ENCODE measurements around the gene BMF. TPM values are rescaled to one million over a fixed set of nuclear protein-coding genes. Genes with fewer than 3 reads are reported as not detected.
"Not testable (repeated sequence)": the region's sequence is repeated elsewhere in the genome, so short reads cannot be mapped to it uniquely, and the experiment has no call there.

BMF gene
- total RNA-seq, 1 donor from 2014 or later = 112 TPM

DNA sequence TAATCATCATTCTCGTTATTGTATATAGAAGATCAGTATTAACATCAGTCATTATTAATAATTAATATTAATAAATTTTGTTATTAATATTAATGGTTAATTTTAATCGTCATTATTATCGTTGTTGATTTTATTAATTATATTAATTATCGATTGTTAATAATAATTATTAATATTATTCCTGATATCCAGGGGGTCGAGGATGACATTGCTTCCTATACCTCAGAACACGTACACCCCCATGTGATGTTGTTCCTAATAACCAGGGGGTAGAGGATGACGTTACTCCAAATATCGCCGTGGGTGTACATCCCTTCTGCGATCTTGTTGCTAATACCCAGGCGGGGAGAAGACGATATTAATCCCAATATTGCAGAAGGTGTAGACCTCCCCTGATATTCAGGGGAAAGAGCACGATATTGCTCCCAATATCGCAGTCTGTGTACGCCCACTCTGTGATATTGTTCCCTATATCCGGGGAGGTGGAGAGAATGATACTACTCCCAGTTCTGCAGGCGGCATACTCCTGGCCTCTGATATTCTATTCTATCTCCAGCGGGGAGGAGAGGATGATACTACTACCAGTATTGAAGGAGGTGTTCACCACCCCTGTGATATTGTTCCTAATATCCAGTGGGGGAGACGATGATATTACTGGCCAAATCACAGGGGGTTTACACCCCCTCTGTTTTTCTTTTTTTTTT is 22.3 kb upstream of the BMF start:
- Mint-ChIP-seq H3K4me1 (ENCODE audit: unreplicated experiment) (peaks cover 6% of the 10 kb centered on the region), H3K36me3 (no peaks in the 10 kb centered on the region), H3K4me3 (no peak overlapping the region), H3K27ac (no peak overlapping the region), H3K27me3 (no peaks in the 10 kb centered on the region), H3K9me3 (no peaks in the 10 kb centered on the region)
- TF ChIP-seq, protein P1, sequence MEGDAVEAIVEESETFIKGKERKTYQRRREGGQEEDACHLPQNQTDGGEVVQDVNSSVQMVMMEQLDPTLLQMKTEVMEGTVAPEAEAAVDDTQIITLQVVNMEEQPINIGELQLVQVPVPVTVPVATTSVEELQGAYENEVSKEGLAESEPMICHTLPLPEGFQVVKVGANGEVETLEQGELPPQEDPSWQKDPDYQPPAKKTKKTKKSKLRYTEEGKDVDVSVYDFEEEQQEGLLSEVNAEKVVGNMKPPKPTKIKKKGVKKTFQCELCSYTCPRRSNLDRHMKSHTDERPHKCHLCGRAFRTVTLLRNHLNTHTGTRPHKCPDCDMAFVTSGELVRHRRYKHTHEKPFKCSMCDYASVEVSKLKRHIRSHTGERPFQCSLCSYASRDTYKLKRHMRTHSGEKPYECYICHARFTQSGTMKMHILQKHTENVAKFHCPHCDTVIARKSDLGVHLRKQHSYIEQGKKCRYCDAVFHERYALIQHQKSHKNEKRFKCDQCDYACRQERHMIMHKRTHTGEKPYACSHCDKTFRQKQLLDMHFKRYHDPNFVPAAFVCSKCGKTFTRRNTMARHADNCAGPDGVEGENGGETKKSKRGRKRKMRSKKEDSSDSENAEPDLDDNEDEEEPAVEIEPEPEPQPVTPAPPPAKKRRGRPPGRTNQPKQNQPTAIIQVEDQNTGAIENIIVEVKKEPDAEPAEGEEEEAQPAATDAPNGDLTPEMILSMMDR (conservative IDR thresholded peaks at IDR 0.05) = no peak
- no peak for DNase-seq (ENCODE audit: extremely low spot score, unreplicated experiment)

DNA sequence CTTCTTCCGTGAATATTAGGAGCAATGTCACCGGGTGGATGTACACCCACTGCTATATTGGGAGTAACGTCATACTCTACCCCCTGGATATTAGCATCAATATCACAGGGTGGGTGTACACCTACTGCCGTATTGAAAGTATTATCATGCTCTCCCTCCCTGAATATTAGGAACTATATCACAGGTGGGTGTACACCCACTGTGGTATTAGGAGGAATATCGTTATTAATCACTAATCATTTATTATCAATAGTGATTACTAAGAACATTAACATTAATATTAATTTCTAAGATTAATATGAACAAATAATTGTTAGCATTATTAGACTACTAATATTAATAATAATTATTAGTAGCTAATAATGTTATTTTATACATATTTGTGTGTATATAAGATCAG is 21.4 kb upstream of the BMF start:
- H3K4me1 Mint-ChIP-seq (ENCODE audit: unreplicated experiment) = no peaks in the 10 kb centered on the region
- DNase-seq (ENCODE audit: extremely low spot score, unreplicated experiment) = no peak
- H3K27me3 Mint-ChIP-seq = no peaks in the 10 kb centered on the region
- TF ChIP-seq, protein P1 (conservative IDR thresholded peaks at IDR 0.05) = no peak
- H3K4me3 Mint-ChIP-seq = no peak overlapping the region
- H3K27ac Mint-ChIP-seq = no peak overlapping the region
- no peaks in the 10 kb centered on the region for H3K9me3 Mint-ChIP-seq
- no peaks in the 10 kb centered on the region for H3K36me3 Mint-ChIP-seq

DNA sequence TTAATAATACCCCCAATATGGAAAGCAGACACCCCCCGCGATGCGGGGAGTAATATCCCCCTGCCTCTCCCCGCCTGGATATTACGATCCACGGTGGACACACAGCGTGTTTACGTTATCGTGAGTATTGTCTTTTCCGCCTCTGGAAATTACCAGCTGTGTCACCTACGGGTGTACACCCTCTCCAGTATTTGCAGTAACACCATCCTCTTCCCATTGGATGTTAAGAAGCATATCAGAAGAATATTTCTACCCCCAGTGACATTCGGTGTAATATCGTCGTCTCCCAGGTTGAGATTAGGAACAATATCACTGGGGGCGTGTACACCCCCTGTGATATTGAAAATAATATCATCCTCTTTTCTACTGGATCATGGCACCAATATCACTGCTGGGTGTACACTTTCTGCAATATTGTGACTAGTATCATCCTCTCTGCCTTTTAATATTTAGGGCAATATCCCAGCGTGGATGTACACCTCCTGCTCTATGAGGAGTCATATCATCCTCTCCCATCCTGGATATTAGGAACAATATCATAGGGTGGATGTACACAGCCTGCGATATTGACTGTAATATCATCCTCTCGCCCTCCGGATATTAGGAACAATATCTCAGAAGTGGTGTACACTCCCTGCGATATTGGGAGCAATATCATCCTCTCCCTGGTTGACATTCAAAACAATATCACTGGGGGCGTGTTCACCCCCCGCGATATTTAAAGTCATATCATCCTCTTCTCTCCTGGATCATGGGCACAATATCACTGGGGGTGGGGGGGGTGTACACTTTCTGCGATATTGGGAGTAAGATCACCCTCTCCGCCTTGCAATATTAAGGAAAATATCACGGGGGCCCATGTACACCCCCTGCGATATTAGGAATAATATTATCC is 20.3 kb upstream of the BMF start:
- Mint-ChIP-seq H3K9me3 (no peaks in the 10 kb centered on the region), H3K4me1 (ENCODE audit: unreplicated experiment) (peaks cover 6% of the 10 kb centered on the region), H3K27ac (no peak overlapping the region), H3K4me3 (no peak overlapping the region), H3K36me3 (no peaks in the 10 kb centered on the region), H3K27me3 (no peaks in the 10 kb centered on the region)
- DNase-seq (ENCODE audit: extremely low spot score, unreplicated experiment) = no peak
- TF ChIP-seq, protein P1 (conservative IDR thresholded peaks at IDR 0.05) = no peak

DNA sequence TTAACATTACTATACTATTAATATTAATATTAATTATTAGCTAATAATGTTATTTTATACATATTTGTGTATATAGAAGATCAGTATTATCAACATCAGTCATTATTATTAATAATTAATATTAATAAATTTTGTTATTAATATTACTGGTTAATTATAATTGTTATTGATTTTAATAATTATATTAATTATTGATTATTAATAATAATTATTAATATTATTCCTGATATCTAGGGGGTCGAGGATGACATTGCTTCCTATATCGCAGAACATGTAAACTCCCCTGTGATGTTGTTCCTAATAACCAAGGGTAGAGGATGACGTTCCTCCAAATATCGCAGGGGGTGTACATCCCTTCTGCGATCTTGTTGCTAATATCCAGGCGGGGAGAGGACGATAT is 17.3 kb upstream of the BMF start:
- no peak overlapping the region for H3K27ac Mint-ChIP-seq
- TF ChIP-seq, protein P1 (conservative IDR thresholded peaks at IDR 0.05) = no peak
- no peaks in the 10 kb centered on the region for H3K9me3 Mint-ChIP-seq
- no peak for DNase-seq (ENCODE audit: extremely low spot score, unreplicated experiment)
- no peaks in the 10 kb centered on the region for H3K27me3 Mint-ChIP-seq
- H3K4me3 Mint-ChIP-seq = no peak overlapping the region
- peaks cover 6% of the 10 kb centered on the region for H3K4me1 Mint-ChIP-seq (ENCODE audit: unreplicated experiment)
- H3K36me3 Mint-ChIP-seq = no peaks in the 10 kb centered on the region

DNA sequence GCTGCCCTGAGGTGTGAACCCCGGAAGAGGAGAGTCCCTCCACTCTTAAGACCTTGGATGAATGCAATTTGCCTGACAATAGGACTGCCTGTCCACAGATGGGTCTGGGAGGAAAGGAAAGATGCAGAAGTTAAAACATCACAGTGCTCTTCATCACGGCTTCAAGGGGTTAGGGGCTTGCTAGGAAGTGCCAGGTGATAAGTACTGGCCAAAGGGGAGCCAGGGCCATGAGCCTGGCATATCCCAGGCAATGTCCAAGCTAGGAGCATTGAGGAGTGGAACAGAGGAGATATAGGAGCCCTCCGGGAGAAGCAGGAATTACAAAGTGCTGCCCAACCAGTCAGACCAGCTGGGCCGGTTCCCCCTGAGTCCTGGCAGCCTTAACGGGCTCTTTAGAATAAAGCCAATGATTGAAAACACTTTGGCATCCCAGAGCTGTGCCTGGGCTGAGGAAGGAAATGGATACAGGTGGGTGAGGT is 16.2 kb upstream of the BMF start:
- not testable (repeated sequence) for DNase-seq (ENCODE audit: extremely low spot score, unreplicated experiment); H3K9me3 Mint-ChIP-seq; H3K4me1 Mint-ChIP-seq (ENCODE audit: unreplicated experiment); H3K36me3 Mint-ChIP-seq; H3K27me3 Mint-ChIP-seq
- Mint-ChIP-seq H3K4me3 (peak overlapping the region; percentile 64), H3K27ac (peak overlapping the region; percentile 69)

DNA sequence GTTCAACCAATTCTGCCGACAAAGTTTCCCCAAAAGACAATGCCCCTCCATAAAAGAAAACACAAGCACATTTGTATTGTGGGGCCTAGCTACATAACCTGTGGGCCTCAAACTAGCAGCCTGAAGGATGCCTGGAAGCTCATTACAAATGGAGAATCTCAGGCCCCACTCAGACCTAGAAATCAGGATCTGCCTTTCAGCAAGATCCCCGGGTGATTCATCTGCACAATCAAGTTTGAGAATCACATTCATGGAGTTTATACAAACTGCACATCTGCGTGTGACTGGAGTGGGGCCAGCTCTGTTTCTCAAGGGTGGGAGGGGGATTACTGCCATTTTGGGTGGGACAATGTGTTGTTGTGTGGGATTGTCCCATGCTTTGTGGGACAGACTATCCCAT is 15.7 kb upstream of the BMF start:
- DNase-seq (ENCODE audit: extremely low spot score, unreplicated experiment); H3K4me1 Mint-ChIP-seq (ENCODE audit: unreplicated experiment); H3K27me3 Mint-ChIP-seq; H3K27ac Mint-ChIP-seq; H3K4me3 Mint-ChIP-seq; H3K9me3 Mint-ChIP-seq; H3K36me3 Mint-ChIP-seq: not testable (repeated sequence)

DNA sequence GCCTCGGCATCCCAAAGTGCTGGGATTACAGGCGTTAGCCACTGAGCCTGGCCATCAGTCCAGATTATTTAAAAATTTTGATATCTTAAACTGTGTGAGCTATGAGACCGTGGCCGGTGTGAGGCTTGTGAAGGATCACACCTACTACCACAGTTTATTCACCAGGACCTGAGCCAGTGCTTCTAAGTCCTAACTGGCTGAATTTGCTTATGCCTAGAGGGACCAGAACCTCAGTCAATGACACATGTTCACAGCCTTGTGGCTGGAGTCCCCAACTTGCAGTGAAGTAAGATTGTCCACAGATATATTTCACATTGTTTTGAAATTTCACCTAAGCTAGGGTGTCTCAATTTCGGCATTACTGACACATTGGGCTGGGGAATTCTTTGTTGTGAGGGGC is 15.2 kb upstream of the BMF start:
- not testable (repeated sequence) for H3K27me3 Mint-ChIP-seq; H3K4me3 Mint-ChIP-seq; H3K27ac Mint-ChIP-seq; H3K36me3 Mint-ChIP-seq; H3K9me3 Mint-ChIP-seq; DNase-seq (ENCODE audit: extremely low spot score, unreplicated experiment); H3K4me1 Mint-ChIP-seq (ENCODE audit: unreplicated experiment)

DNA sequence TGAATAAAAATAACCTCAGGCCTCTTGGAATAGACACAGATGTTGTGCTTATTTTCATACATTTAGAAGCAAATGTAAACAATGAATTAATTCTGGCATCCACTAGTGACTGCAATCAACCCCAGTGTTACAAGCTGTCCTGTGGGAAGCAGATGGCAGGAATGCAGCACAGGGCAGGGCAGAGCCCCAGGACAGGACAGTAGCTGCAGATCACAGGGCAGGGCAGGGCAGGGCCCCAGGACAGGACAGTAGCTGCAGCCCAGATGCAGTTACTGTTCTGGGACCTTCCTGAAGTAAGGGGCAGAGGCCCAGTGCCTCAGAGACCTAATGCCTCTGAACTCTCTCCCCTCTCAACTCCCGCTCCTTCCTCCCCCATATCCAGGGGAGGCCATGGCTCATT is 14.3 kb upstream of the BMF start:
- H3K4me3 Mint-ChIP-seq = not testable (repeated sequence)

More for the DNA sequence above, 14.3 kb upstream of the BMF start:
- H3K36me3 Mint-ChIP-seq; H3K4me1 Mint-ChIP-seq (ENCODE audit: unreplicated experiment); H3K9me3 Mint-ChIP-seq; DNase-seq (ENCODE audit: extremely low spot score, unreplicated experiment); H3K27me3 Mint-ChIP-seq; H3K27ac Mint-ChIP-seq: not testable (repeated sequence)
